Frontal cortex (tissue), 4 donors: Measurements from ENCODE around the gene FNIP2. TPM values are rescaled to one million over a fixed set of nuclear protein-coding genes. Genes with fewer than 3 reads are reported as not detected.
"Not testable (repeated sequence)": the region's sequence is repeated elsewhere in the genome, so short reads cannot be mapped to it uniquely, and the experiment has no call there.

Experiments
- DNase-seq, 2 donors: peaks; one replicate each; pipeline ENCODE4 v3.0.0; 2012; ENCODE audit warnings: low spot score in 2 of 2
- FAIRE-seq: peaks from 2 replicates; lab custom pipeline; 2012; peaks lifted over from hg19 to GRCh38; lab: Jason Lieb, UNC
- total RNA-seq: library from RNA; depleted of rRNA; stranded (reverse); fragments of >200 nt; gene quantifications from one replicate; pipeline ENCODE4 v1.2.3, GENCODE V29; 2014
- donor health status: control.
- donor health status: control.
- donor health status: control.

Gene FNIP2
- total RNA-seq, 1 donor from 2014 or later = 63.2 TPM

GRCh38 chr4:158858410-158859199, 89.8 kb downstream of the FNIP2 start:
- FAIRE-seq (no peak), DNase-seq (no peak)

- FAIRE-seq = no peak
- DNase-seq = no peak
Measured at GRCh38 chr4:158859661-158860060, 90.8 kb downstream of the FNIP2 start.

GRCh38 chr4:158860856-158861255, 92.0 kb downstream of the FNIP2 start:
- no peak for DNase-seq
- no peak for FAIRE-seq

- DNase-seq = no peak
- no peak for FAIRE-seq
Measured at GRCh38 chr4:158861281-158861680, 92.5 kb downstream of the FNIP2 start.

- no peak for DNase-seq
- FAIRE-seq = no peak
Measured at GRCh38 chr4:158861766-158862165, 92.9 kb downstream of the FNIP2 start.

GRCh38 chr4:158863296-158863695, 94.5 kb downstream of the FNIP2 start:
- DNase-seq (no peak), FAIRE-seq (no peak)

GRCh38 chr4:158865520-158866177, 96.8 kb downstream of the FNIP2 start:
- FAIRE-seq (no peak), DNase-seq (no peak)

GRCh38 chr4:158869001-158869400, 100.2 kb downstream of the FNIP2 start:
- DNase-seq (no peak), FAIRE-seq (no peak)

GRCh38 chr4:158869761-158870160, 100.9 kb downstream of the FNIP2 start:
- no peak for DNase-seq
- no peak for FAIRE-seq

- FAIRE-seq (no peak), DNase-seq (no peak)
Measured at GRCh38 chr4:158870282-158870625, 101.4 kb downstream of the FNIP2 start.

- FAIRE-seq (no peak), DNase-seq (no peak)
Measured at GRCh38 chr4:158870626-158871334, 102.0 kb downstream of the FNIP2 start.

- FAIRE-seq = no peak
- no peak for DNase-seq
Measured at GRCh38 chr4:158871335-158871724, 102.5 kb downstream of the FNIP2 start.

GRCh38 chr4:158873795-158874401, 105.1 kb downstream of the FNIP2 start:
- no peak for DNase-seq
- FAIRE-seq = no peak

GRCh38 chr4:158875026-158875425, 106.2 kb downstream of the FNIP2 start:
- no peak for DNase-seq
- FAIRE-seq = no peak

GRCh38 chr4:158875455-158875854, 106.6 kb downstream of the FNIP2 start:
- FAIRE-seq = no peak
- DNase-seq = no peak

- FAIRE-seq = no peak
- no peak for DNase-seq
Measured at GRCh38 chr4:158877069-158877468, 108.2 kb downstream of the FNIP2 start.

- FAIRE-seq, DNase-seq: not testable (repeated sequence)
Measured at GRCh38 chr4:158882142-158882541, 113.3 kb downstream of the FNIP2 start.

GRCh38 chr4:158884280-158884679, 115.5 kb downstream of the FNIP2 start:
- DNase-seq = no peak
- no peak for FAIRE-seq

GRCh38 chr4:158885564-158885963, 116.7 kb downstream of the FNIP2 start:
- FAIRE-seq (no peak), DNase-seq (no peak)

GRCh38 chr4:158890294-158890693, 121.5 kb downstream of the FNIP2 start:
- no peak for FAIRE-seq

GRCh38 chr4:158891256-158891655, 122.4 kb downstream of the FNIP2 start:
- no peak for DNase-seq
- no peak for FAIRE-seq

More at GRCh38 chr4:158890294-158890693, 121.5 kb downstream of the FNIP2 start:
- no peak for DNase-seq
